Transverse colon (tissue), 4 donors: ENCODE measurements around the gene NLGN1. TPM values are rescaled to one million over a fixed set of nuclear protein-coding genes. Genes with fewer than 3 reads are reported as not detected.

Experiments
- DNase-seq: peaks from one replicate; pipeline ENCODE4 v3.0.0-alpha.2; 2019
- H3K27ac ChIP-seq, 4 donors: fragments of 200-600 bp; sonication (generic); 2 replicates each; pipeline ENCODE4 v1.5.1; 2016 to 2018; ENCODE audit warnings: inconsistent platforms in 4 of 4
- H3K27me3 ChIP-seq: fragments of 200-600 bp; sonication (generic); 2 replicates; pipeline ENCODE4 v1.5.1; 2017; ENCODE audit warnings: inconsistent platforms
- H3K36me3 ChIP-seq, 4 donors: fragments of 200-600 bp; sonication (generic); 2 replicates each; pipeline ENCODE4 v1.5.1; 2017 to 2019; ENCODE audit warnings: inconsistent platforms in 4 of 4
- H3K4me1 ChIP-seq, 4 donors: fragments of 200-600 bp; sonication (generic); 2 replicates each; pipeline ENCODE4 v1.5.1; 2017 to 2020; ENCODE audit warnings: inconsistent platforms in 4 of 4
- H3K4me3 ChIP-seq, 4 donors: fragments of 200-600 bp; sonication (generic); 1 replicate in 1 of 4; 2 replicates in 3 of 4; pipeline versions ENCODE4 v1.5.1 to v1.6.1; 2017 to 2019; ENCODE audit warnings: inconsistent platforms in 4 of 4
- H3K9me3 ChIP-seq, 2 donors: fragments of 200-600 bp; sonication (generic); 2 replicates each; pipeline ENCODE4 v1.5.1; 2017 to 2019; ENCODE audit warnings: inconsistent platforms in 2 of 2
- CTCF ChIP-seq, 5 experiments: fragments of 200-600 bp in 3 of 5; fragments of 450-650 bp in 2 of 5; sonication (generic) in 3 of 5; IDR thresholded peaks; 1 replicate in 2 of 5; 2 replicates in 3 of 5; pipeline ENCODE4 v1.5.1; 2016 to 2017; ENCODE audit warnings: antibody characterized with exemption in 5 of 5, inconsistent platforms in 3 of 5, mild to moderate bottlenecking in 2 of 5, moderate library complexity in 1 of 5
- EP300 ChIP-seq: sonication (generic); formaldehyde crosslinking; IDR thresholded peaks from one replicate; pipeline ENCODE4 v1.6.1; 2017; ENCODE audit warnings: antibody characterized with exemption, low read depth
- POLR2A ChIP-seq: fragments of 450-650 bp; IDR thresholded peaks from one replicate; pipeline ENCODE4 v1.6.1; 2016; ENCODE audit warnings: antibody characterized with exemption, mild to moderate bottlenecking, moderate library complexity
- POLR2AphosphoS5 ChIP-seq, 3 donors: sonication (generic); formaldehyde crosslinking; IDR thresholded peaks; one replicate each; pipeline ENCODE4 v1.6.1; 2016; ENCODE audit warnings: antibody characterized with exemption in 3 of 3
- WGBS, 2 donors: methylation state at CpG; one replicate each; pipeline ENCODE4 v1.1.5; 2018; ENCODE audit warnings: low coverage in 1 of 2; 5-methylcytosine and 5-hydroxymethylcytosine counted together
- in situ Hi-C, 4 donors: fragments of 200-750 bp; cut with MboI; loops; one replicate each; pipeline versions ENCODE4 v1.15.0 to v1.15.1; 2017; ENCODE audit warnings: low sequenced_read_pairs in 3 of 4, low pct_ligation_motif_present in 1 of 4, low pct_unique_long_range_greater_than_20kb in 1 of 4
- intact Hi-C: fragments of 100-400 bp; cut with DNase I; formaldehyde crosslinking; loops from one replicate; pipeline ENCODE4 v1.15.1; 2023; ENCODE audit warnings: low total_unique reads
- total RNA-seq, 4 donors: library from RNA; depleted of rRNA; stranded (reverse); fragments of >200 nt; gene quantifications; one replicate each; pipeline ENCODE4 v1.1.0, GENCODE V29; 2016

NLGN1 gene
- total RNA-seq, 4 donors from 2014 or later: 0.40 to 5.2 (median 1.9) TPM; not detected in 1

- no peak for DNase-seq
- no peak overlapping the region for H3K27ac ChIP-seq
- no peak overlapping the region for H3K4me3 ChIP-seq
- 14 to 40% methylated on average over 1 of the region's 1 CpG for WGBS, 2 donors
- in situ Hi-C loops: no loop called here
- H3K27me3 ChIP-seq: no peaks in the 10 kb centered on the region
- H3K4me1 ChIP-seq: no peaks in the 10 kb centered on the region
- intact Hi-C loops: no loop called here
- TF ChIP-seq CTCF (IDR thresholded peaks at IDR 0.05) (no peak), POLR2AphosphoS5 (IDR thresholded peaks at IDR 0.05) (no peak), EP300 (no peak), POLR2A (no peak)
- no peaks in the 10 kb centered on the region for H3K9me3 ChIP-seq
- no peaks in the 10 kb centered on the region for H3K36me3 ChIP-seq
Observed at GRCh38 chr3:173650596-173650995, 253.1 kb downstream of the NLGN1 start.

GRCh38 chr3:173652093-173652492 lies 254.5 kb downstream of the NLGN1 start:
- intact Hi-C loops: no loop called here
- Histone ChIP-seq H3K27ac (no peak overlapping the region), H3K9me3 (no peaks in the 10 kb centered on the region), H3K36me3 (no peaks in the 10 kb centered on the region), H3K4me1 (no peaks in the 10 kb centered on the region), H3K4me3 (no peak overlapping the region), H3K27me3 (no peaks in the 10 kb centered on the region)
- DNase-seq: no peak
- in situ Hi-C loops: no loop called here
- TF ChIP-seq POLR2AphosphoS5 (IDR thresholded peaks at IDR 0.05): no peak
- no peak for TF ChIP-seq POLR2A
- no peak for TF ChIP-seq EP300
- 63 to 76% methylated on average over 2 of the region's 2 CpGs for WGBS, 2 donors

GRCh38 chr3:173653781-173654180 lies 256.2 kb downstream of the NLGN1 start:
- DNase-seq: no peak
- H3K4me3 ChIP-seq: no peak overlapping the region
- TF ChIP-seq POLR2A: no peak
- no peak for TF ChIP-seq CTCF (IDR thresholded peaks at IDR 0.05)
- no peak for TF ChIP-seq EP300
- TF ChIP-seq POLR2AphosphoS5 (IDR thresholded peaks at IDR 0.05): no peak
- H3K36me3 ChIP-seq: no peaks in the 10 kb centered on the region
- H3K4me1 ChIP-seq: no peaks in the 10 kb centered on the region
- intact Hi-C loops: no loop called here
- in situ Hi-C loops: no loop called here
- H3K27ac ChIP-seq: no peak overlapping the region
- WGBS, 2 donors: 95% methylated on average over 1 of the region's 1 CpG; no CpG with 5 or more reads in 1 of the 2 donors
- no peaks in the 10 kb centered on the region for H3K9me3 ChIP-seq
- H3K27me3 ChIP-seq: no peaks in the 10 kb centered on the region

- DNase-seq: no peak
- Histone ChIP-seq H3K27ac (no peak overlapping the region), H3K9me3 (no peaks in the 10 kb centered on the region), H3K4me3 (no peak overlapping the region), H3K36me3 (no peaks in the 10 kb centered on the region), H3K4me1 (no peaks in the 10 kb centered on the region), H3K27me3 (no peaks in the 10 kb centered on the region)
- WGBS, 2 donors: 59 to 69% methylated on average over 2 of the region's 2 CpGs
- TF ChIP-seq CTCF (IDR thresholded peaks at IDR 0.05): no peak
- no peak for TF ChIP-seq POLR2AphosphoS5 (IDR thresholded peaks at IDR 0.05)
- no peak for TF ChIP-seq POLR2A
- no peak for TF ChIP-seq EP300
- in situ Hi-C loops (no loop called here), intact Hi-C loops (no loop called here)
Observed at GRCh38 chr3:173659972-173660371, 262.4 kb downstream of the NLGN1 start.

- Histone ChIP-seq H3K27me3 (no peaks in the 10 kb centered on the region), H3K4me1 (no peaks in the 10 kb centered on the region), H3K4me3 (no peak overlapping the region), H3K36me3 (no peaks in the 10 kb centered on the region), H3K27ac (no peak overlapping the region), H3K9me3 (no peaks in the 10 kb centered on the region)
- no peak for DNase-seq
- 47% methylated on average over 3 of the region's 3 CpGs for WGBS, 2 donors
- intact Hi-C loops (no loop called here), in situ Hi-C loops (no loop called here)
- TF ChIP-seq POLR2AphosphoS5 (IDR thresholded peaks at IDR 0.05) (no peak), POLR2A (no peak), CTCF (IDR thresholded peaks at IDR 0.05) (no peak), EP300 (no peak)
Observed at GRCh38 chr3:173660645-173661299, 263.2 kb downstream of the NLGN1 start.
